OCI-LY3 (cell line): ENCODE results near the gene DGKB.
"Not testable (repeated sequence)": the region's sequence is repeated elsewhere in the genome, so short reads cannot be mapped to it uniquely, and the experiment has no call there.

Source experiments
- H2AFZ ChIP-seq: fragments of 200-600, 300-600 bp; shearing (Covaris generic); 2 replicates; pipeline ENCODE4 v1.6.0; 2014; ENCODE audit warnings: antibody characterized with exemption, low read depth, low read length
- H3K27ac ChIP-seq: fragments of 200-600, 300-600 bp; sonication (generic); 2 replicates; pipeline ENCODE4 v1.5.1; 2014; ENCODE audit warnings: mild to moderate bottlenecking, low read length, moderate library complexity, mixed read lengths
- H3K27me3 ChIP-seq: fragments of 200-600, 300-600 bp; sonication (generic); 2 replicates; pipeline ENCODE4 v1.6.1; 2014; ENCODE audit warnings: low read depth, low read length, mixed read lengths
- H3K36me3 ChIP-seq: fragments of 200-600, 300-600 bp; sonication (generic); replicated peaks from 2 replicates; pipeline ENCODE3; 2014; ENCODE audit warnings: low read depth, low read length, mixed read lengths
- H3K4me1 ChIP-seq: fragments of 300-600, 200-600 bp; sonication (generic); 2 replicates; pipeline ENCODE4 v1.6.1; 2014; ENCODE audit warnings: low read length, mixed read lengths
- H3K4me2 ChIP-seq: fragments of 200-600, 300-600 bp; sonication (generic); 2 replicates; pipeline ENCODE4 v1.6.1; 2014; ENCODE audit warnings: low read length, mixed read lengths
- H3K4me3 ChIP-seq: fragments of 300-600, 200-600 bp; sonication (generic); 2 replicates; pipeline ENCODE4 v1.5.1; 2014; ENCODE audit warnings: antibody characterized with exemption, mild to moderate bottlenecking, low read length, moderate library complexity
- H3K79me2 ChIP-seq: fragments of 300-600, 200-600 bp; shearing (Covaris generic); 2 replicates; pipeline ENCODE4 v1.6.1; 2014; ENCODE audit warnings: mild to moderate bottlenecking, low read length, mixed read lengths
- H3K9ac ChIP-seq: fragments of 300-600, 200-600 bp; shearing (Covaris generic); 2 replicates; pipeline ENCODE4 v1.6.0; 2014; ENCODE audit warnings: mild to moderate bottlenecking, low read length, moderate library complexity
- H3K9me3 ChIP-seq: fragments of 200-600, 300-600 bp; shearing (Covaris generic); 2 replicates; pipeline ENCODE4 v1.6.1; 2014; ENCODE audit warnings: low read length, mixed read lengths; ENCODE audit not compliant: insufficient read depth
- H4K20me1 ChIP-seq: fragments of 200-600, 300-600 bp; sonication (generic); 2 replicates; pipeline ENCODE4 v1.6.1; 2016; ENCODE audit warnings: low read length, mixed read lengths; ENCODE audit not compliant: insufficient read depth
- EZH2phosphoT487 ChIP-seq: fragments of 200-600 bp; shearing (Covaris generic); IDR thresholded peaks from 2 replicates; pipeline ENCODE4 v1.6.1; 2018; ENCODE audit warnings: antibody characterized with exemption, mixed run types, low read depth
- TF ChIP-seq, protein P1 (sequence below): fragments of 200-600, 300-600 bp; sonication (generic); IDR thresholded peaks from 2 replicates; pipeline ENCODE4 v1.5.1; 2014; ENCODE audit warnings: antibody characterized with exemption, low read length, low read depth

The DGKB gene

DNA sequence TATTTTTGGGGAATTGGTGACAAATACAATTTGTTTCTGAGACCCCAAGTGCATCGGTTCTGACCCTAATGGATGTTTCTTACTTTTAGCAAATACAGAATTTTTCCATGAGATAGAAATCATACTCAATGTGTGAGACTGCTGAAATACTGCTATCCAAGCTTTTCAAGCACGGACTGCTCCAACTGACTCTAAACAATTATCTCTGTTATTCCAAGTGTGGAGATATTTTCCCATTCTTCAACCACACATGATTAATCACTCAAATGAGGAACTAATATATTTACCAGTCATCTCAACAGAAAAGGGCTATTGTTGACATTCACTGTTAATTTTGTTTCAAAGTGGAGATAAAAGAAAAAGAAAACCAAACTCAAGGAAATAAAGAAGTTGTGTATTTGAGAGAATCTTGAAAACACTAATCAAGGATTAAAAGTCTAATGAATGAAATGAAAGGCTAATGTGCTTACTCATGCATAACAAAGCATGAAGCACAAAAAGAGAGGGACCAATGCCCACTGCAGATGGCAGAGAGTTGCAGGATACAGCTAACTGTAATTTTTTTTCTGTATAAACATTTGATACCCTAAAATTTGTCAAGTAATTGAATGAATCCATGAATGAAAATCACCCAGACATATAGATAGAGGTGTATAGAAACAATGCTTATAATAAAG lies 423.6 kb downstream of the DGKB start:
- Histone ChIP-seq H3K36me3 (no peaks in the 10 kb centered on the region), H3K4me3 (no peak overlapping the region)

DNA sequence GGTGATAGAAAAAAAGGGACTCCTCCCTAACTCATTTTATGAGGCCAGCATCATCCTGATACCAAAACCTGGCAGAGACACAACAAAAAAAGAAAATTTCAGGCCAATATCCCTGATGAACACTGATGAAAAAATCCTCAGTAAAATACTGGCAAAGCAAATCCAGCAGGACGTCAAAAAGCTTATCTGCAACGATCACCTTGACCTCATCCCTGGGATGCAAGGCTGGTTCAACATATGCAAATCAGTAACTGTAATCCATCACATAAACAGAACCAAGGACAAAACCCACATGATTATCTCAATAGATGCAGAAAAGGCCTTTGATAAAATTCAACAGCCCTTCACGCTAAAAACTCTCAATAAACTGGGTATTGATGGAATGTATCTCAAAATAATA lies 440.8 kb downstream of the DGKB start:
- not testable (repeated sequence) for H3K9ac ChIP-seq, H3K79me2 ChIP-seq

More for the DNA sequence above, 423.6 kb downstream of the DGKB start:
- H3K4me1 ChIP-seq, result no peaks in the 10 kb centered on the region
- H3K4me2 ChIP-seq, result no peak overlapping the region
- TF ChIP-seq EZH2phosphoT487, result no peak
- TF ChIP-seq, protein P1, sequence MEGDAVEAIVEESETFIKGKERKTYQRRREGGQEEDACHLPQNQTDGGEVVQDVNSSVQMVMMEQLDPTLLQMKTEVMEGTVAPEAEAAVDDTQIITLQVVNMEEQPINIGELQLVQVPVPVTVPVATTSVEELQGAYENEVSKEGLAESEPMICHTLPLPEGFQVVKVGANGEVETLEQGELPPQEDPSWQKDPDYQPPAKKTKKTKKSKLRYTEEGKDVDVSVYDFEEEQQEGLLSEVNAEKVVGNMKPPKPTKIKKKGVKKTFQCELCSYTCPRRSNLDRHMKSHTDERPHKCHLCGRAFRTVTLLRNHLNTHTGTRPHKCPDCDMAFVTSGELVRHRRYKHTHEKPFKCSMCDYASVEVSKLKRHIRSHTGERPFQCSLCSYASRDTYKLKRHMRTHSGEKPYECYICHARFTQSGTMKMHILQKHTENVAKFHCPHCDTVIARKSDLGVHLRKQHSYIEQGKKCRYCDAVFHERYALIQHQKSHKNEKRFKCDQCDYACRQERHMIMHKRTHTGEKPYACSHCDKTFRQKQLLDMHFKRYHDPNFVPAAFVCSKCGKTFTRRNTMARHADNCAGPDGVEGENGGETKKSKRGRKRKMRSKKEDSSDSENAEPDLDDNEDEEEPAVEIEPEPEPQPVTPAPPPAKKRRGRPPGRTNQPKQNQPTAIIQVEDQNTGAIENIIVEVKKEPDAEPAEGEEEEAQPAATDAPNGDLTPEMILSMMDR, result no peak
- H3K79me2 ChIP-seq, result no peaks in the 10 kb centered on the region
- no peak overlapping the region for H3K9ac ChIP-seq
- no peak overlapping the region for H3K27ac ChIP-seq
- H3K9me3 ChIP-seq, result no peaks in the 10 kb centered on the region
- H2AFZ ChIP-seq, result no peak overlapping the region
- H4K20me1 ChIP-seq, result no peaks in the 10 kb centered on the region
- H3K27me3 ChIP-seq, result no peaks in the 10 kb centered on the region

GRCh38 chr7:14458846-14459245 lies 443.7 kb downstream of the DGKB start:
- H3K4me2 ChIP-seq, H3K9ac ChIP-seq, H3K36me3 ChIP-seq, H3K4me3 ChIP-seq, H2AFZ ChIP-seq, H3K79me2 ChIP-seq, H4K20me1 ChIP-seq, H3K27me3 ChIP-seq, H3K27ac ChIP-seq, H3K9me3 ChIP-seq, H3K4me1 ChIP-seq: not testable (repeated sequence)

More for the DNA sequence above, 440.8 kb downstream of the DGKB start:
- not testable (repeated sequence) for H3K4me2 ChIP-seq, H3K9me3 ChIP-seq, H2AFZ ChIP-seq, H3K27me3 ChIP-seq, H4K20me1 ChIP-seq, H3K27ac ChIP-seq, H3K36me3 ChIP-seq, H3K4me1 ChIP-seq, H3K4me3 ChIP-seq

GRCh38 chr7:14457568-14458453 lies 444.7 kb downstream of the DGKB start:
- H3K79me2 ChIP-seq, result no peaks in the 10 kb centered on the region
- no peaks in the 10 kb centered on the region for H4K20me1 ChIP-seq
- H3K27me3 ChIP-seq, result no peaks in the 10 kb centered on the region
- H2AFZ ChIP-seq, result peak overlapping the region; percentile 71
- H3K36me3 ChIP-seq, result no peaks in the 10 kb centered on the region
- TF ChIP-seq, protein P1, result peak; percentile 74
- no peak for TF ChIP-seq EZH2phosphoT487
- H3K4me1 ChIP-seq, result no peaks in the 10 kb centered on the region
- peak overlapping the region; percentile 82 for H3K4me2 ChIP-seq
- H3K27ac ChIP-seq, result no peak overlapping the region
- 0 out of 2 replicates have a peak overlapping the region, but pooled peaks have one; percentile 16 for H3K9ac ChIP-seq
- no peaks in the 10 kb centered on the region for H3K9me3 ChIP-seq
- H3K4me3 ChIP-seq, result peak overlapping the region; percentile 72

DNA sequence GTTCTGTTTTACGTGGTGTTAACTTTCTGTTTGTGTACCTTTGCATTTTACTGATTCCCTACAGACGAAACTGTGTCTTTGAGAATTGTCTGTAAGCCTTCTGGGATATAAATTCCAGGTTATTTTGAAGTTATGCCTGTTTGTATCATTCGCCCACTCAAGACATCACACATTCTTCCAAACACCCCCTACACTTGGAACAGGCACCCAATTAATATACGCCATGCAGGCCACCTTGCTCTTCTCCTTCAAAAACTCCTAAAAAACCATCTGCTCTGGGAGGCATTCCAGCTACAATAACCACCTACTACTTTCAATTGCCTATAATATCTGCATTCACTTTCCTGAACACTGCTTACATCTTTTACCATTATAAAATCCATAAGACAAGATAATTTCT lies 453.3 kb downstream of the DGKB start:
- no peak for TF ChIP-seq EZH2phosphoT487
- TF ChIP-seq, protein P1, result no peak
- Histone ChIP-seq H3K4me2 (no peak overlapping the region), H3K9ac (no peak overlapping the region), H4K20me1 (no peaks in the 10 kb centered on the region), H2AFZ (no peak overlapping the region), H3K4me3 (no peak overlapping the region), H3K27me3 (no peaks in the 10 kb centered on the region), H3K9me3 (peaks cover 15% of the 10 kb centered on the region), H3K4me1 (peaks cover 20% of the 10 kb centered on the region), H3K27ac (no peak overlapping the region), H3K36me3 (peaks cover 24% of the 10 kb centered on the region), H3K79me2 (no peaks in the 10 kb centered on the region)
